Activated CD4-positive, alpha-beta memory T cell treated with anti-CD3 and anti-CD28 coated beads for 36 hours (primary cell): ENCODE measurements around the gene SMYD5. TPM values are rescaled to one million over a fixed set of nuclear protein-coding genes. Genes with fewer than 3 reads are reported as not detected.

ENCODE experiments used
- CTCF ChIA-PET: fragments of 350-600 bp; sonication (Branson Sonifier 250); formaldehyde crosslinking; loops from one replicate; lab custom pipeline; 2021; ENCODE audit warnings: antibody characterized with exemption, inconsistent platforms; lab: Charles Lee
- POLR2A ChIA-PET: fragments of 350-600 bp; sonication (Branson Sonifier 250); formaldehyde crosslinking; loops from one replicate; lab custom pipeline; 2021; ENCODE audit warnings: antibody characterized with exemption; lab: Charles Lee
- DNase-seq: peaks from one replicate; pipeline ENCODE4 v3.0.0-alpha.2; 2020
- H3K27ac Mint-ChIP-seq: one replicate; pipeline ENCODE4 v1.8.0; 2021; ENCODE audit warnings: mixed read lengths
- H3K27me3 Mint-ChIP-seq: one replicate; pipeline ENCODE4 v1.8.0; 2021; ENCODE audit warnings: mixed read lengths
- H3K36me3 Mint-ChIP-seq: one replicate; pipeline ENCODE4 v1.8.0; 2021; ENCODE audit warnings: mixed read lengths
- H3K4me1 Mint-ChIP-seq: one replicate; pipeline ENCODE4 v1.8.0; 2021; ENCODE audit warnings: low read depth, mixed read lengths
- H3K4me3 Mint-ChIP-seq: one replicate; pipeline ENCODE4 v1.8.0; 2021; ENCODE audit warnings: mild to moderate bottlenecking, mixed read lengths
- H3K9me3 Mint-ChIP-seq: one replicate; pipeline ENCODE4 v1.8.0; 2021; ENCODE audit warnings: mixed read lengths
- intact Hi-C: fragments of 100-400 bp; cut with micrococcal nuclease; formaldehyde crosslinking; loops from one replicate; pipeline ENCODE4 v1.15.1; 2023
- total RNA-seq, 2 experiments: library from RNA; stranded (reverse); gene quantifications; one replicate each; pipeline ENCODE4 v1.2.3, GENCODE V29; 2021

SMYD5 gene
- total RNA-seq, 2 experiments from 2014 or later = 40.0 to 42.0 TPM

DNA sequence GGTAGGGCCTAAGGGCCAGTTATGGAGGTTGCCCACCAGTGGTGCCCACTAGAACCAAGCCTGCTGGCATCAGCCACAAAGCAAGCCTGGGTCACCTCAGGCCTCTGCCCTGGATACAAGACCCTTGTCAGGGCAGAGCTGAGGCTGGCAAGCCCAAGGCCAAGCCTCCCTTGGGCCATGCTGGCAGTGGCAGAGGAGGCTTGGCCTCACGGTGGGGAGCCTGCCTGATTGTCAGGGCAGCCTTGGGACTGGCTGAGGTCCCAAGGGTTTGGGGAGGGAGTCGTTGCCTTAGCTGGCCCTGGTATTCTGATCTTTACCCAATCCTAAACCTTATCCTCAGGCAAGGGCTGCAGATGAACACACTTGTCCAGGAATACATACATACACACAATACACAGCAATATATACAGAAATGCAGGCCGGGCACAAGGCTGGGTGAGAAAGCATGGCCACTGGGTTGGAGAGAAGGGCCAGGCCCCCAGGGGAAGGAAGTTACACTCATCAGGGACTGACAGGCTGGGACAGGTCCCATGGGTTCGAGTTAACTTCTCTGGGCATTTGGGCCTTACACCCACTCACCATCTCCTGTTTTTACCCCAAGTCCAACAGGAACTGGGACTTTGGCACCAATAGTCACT is 41.1 kb downstream of the SMYD5 start:
- POLR2A ChIA-PET = interaction anchor here (2.2 kb wide), 1 partner anchor 10 kb away, joined by 7 read pairs; no protein-coding TSS in a partner anchor
- CTCF ChIA-PET = interaction anchor here (1.3 to 1.6 kb wide), 2 partner anchors 35 to 42 kb away, joined by 4 to 5 read pairs; partner anchors contain the start of gene SMYD5

DNA sequence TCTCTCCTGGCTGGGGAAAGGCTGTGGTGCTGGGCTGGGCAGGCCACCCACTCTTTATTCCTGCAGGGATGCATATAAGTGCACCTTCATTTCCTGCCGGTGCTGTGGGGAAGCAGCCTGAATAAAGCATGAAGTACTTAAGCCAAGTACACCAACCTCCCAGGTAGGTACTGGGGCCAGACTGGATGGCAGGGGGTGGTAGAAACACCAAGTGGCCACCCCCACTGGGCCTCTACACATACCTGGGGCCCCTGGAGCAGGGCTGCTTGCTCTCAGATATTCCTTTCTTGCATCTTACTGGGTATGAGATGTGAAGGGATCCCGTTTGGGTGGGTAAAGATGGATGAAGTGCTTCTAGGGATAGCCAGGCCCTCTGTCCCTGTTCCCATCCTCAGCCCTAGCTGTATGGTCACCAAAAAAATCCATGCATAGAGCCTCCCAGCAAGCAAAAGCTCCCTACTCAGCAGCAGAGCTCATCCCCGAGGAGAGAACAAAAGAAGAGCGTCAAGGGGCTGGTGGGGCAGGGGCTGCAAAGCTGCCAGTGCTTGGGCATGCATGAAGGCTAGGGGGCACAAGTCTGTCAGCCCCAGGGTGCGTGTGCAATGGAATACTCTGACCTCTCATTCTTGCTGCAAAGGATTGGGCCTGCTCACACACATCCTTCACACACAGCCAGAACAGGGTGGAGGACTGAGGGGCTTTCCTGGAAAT is 42.0 kb downstream of the SMYD5 start:
- no peak for DNase-seq
- H3K4me3 Mint-ChIP-seq = no peak overlapping the region
- no peaks in the 10 kb centered on the region for H3K9me3 Mint-ChIP-seq
- H3K36me3 Mint-ChIP-seq = peaks cover 7% of the 10 kb centered on the region
- H3K27me3 Mint-ChIP-seq = no peaks in the 10 kb centered on the region
- no peaks in the 10 kb centered on the region for H3K4me1 Mint-ChIP-seq
- intact Hi-C loops = no loop called here
- H3K27ac Mint-ChIP-seq = no peak overlapping the region
- POLR2A ChIA-PET = interaction anchor here (1.8 kb wide), 1 partner anchor 22 kb away, joined by 6 read pairs; the partner anchor contains the start of genes CCT7 and PRADC1
- CTCF ChIA-PET = no interaction called here

More for the DNA sequence above, 41.1 kb downstream of the SMYD5 start:
- Mint-ChIP-seq H3K36me3 (peaks cover 16% of the 10 kb centered on the region), H3K4me3 (no peak overlapping the region), H3K27me3 (no peaks in the 10 kb centered on the region), H3K27ac (peak overlapping the region; percentile 42), H3K4me1 (no peaks in the 10 kb centered on the region), H3K9me3 (no peaks in the 10 kb centered on the region)
- intact Hi-C loops = no loop called here
- no peak for DNase-seq

DNA sequence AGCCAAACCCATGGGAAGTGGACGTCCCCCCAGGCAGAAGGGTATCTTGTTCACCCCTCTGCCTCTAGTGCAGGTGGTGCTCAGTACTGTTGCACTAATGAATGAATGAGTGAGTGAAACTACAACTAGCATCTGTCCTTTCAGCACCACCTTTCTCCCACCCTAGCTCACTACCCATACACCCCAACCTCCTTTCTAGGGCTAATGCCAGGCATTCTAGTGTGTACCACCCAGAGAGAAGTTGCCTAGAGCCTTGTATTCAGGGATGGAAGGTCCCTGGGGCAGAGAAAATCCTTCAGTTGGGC is 42.5 kb downstream of the SMYD5 start:
- H3K9me3 Mint-ChIP-seq = no peaks in the 10 kb centered on the region
- DNase-seq = no peak
- peaks cover 3% of the 10 kb centered on the region for H3K36me3 Mint-ChIP-seq
- POLR2A ChIA-PET = interaction anchor here (1.8 kb wide), 1 partner anchor 23 kb away, joined by 6 read pairs; the partner anchor contains the start of genes CCT7 and PRADC1
- intact Hi-C loops = no loop called here
- no peak overlapping the region for H3K4me3 Mint-ChIP-seq
- no peaks in the 10 kb centered on the region for H3K27me3 Mint-ChIP-seq
- no peak overlapping the region for H3K27ac Mint-ChIP-seq
- CTCF ChIA-PET = interaction anchor here (1.5 to 2.0 kb wide), 2 partner anchors 34 to 79 kb away, joined by 4 to 6 read pairs; no protein-coding TSS in a partner anchor
- no peaks in the 10 kb centered on the region for H3K4me1 Mint-ChIP-seq

DNA sequence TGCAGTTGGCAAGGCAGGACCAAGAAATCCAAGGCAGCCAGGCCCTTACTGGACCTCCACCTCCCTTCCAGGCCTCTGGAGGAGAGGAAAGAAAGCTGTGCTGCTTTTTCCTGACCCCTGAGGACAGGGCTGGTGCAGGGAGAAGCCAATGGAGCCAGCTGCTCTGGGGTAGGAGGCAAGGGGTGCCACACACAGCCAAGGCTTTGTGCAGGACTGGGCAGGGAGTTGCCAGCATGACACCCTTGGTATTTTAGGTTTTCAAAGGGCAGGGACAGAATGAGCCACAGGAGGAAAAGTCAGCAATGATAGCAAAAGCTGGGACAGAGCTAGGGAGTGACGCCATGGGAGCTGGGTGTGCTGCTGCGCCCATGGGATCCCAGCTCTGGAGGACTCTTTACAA is 43.0 kb downstream of the SMYD5 start:
- Mint-ChIP-seq H3K36me3 (peaks cover under 1% of the 10 kb centered on the region), H3K27ac (no peak overlapping the region), H3K4me1 (no peaks in the 10 kb centered on the region), H3K9me3 (no peaks in the 10 kb centered on the region), H3K27me3 (no peaks in the 10 kb centered on the region), H3K4me3 (no peak overlapping the region)
- intact Hi-C loops = no loop called here
- DNase-seq = no peak
- CTCF ChIA-PET = interaction anchor here (0.9 to 2.0 kb wide), 3 partner anchors 34 to 80 kb away, joined by 3 to 6 read pairs (median 4); no protein-coding TSS in a partner anchor
- POLR2A ChIA-PET = interaction anchor here (0.6 to 1.8 kb wide), 3 partner anchors 12 to 163 kb away, joined by 3 to 6 read pairs (median 3); partner anchors contain the start of genes CCT7 and PRADC1

DNA sequence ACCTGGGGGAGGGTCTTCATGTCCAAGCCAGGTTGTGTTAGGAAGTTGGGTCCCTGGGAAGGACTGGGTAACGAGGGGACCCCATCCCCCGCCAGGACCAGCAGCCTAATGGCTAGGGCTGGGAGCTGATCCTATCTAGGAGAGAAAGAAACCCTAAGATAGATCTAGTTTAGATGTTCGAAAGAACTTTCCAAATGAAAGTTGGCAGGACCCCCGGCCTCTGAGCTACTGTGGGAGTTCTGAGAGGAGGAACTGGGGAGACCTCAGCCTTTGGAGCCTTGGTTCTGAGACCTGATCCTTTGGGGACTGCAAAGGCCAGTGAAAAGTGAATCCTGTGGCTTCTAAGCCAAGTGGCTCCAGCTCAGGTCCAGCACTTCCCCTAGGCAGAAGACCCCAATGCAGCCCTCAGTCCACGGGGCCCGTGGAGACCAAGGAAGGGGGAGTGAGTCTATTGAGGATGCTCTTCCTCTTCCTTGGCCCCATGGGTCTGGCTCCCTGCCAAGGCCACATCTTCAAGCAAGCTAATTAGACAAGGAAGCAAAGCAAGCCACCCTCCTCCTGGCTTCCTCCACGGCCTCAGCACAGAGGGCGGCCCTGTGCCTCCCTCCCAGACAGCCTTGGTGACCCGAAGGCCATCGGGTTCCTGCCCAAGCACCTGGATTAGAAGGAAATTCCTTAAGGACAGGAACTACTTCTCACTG is 43.5 kb downstream of the SMYD5 start:
- Mint-ChIP-seq H3K27ac (no peak overlapping the region), H3K4me1 (no peaks in the 10 kb centered on the region), H3K27me3 (no peaks in the 10 kb centered on the region), H3K9me3 (no peaks in the 10 kb centered on the region), H3K4me3 (no peak overlapping the region), H3K36me3 (no peaks in the 10 kb centered on the region)
- CTCF ChIA-PET = interaction anchor here (0.9 to 2.0 kb wide), 3 partner anchors 33 to 80 kb away, joined by 3 to 6 read pairs (median 4); no protein-coding TSS in a partner anchor
- intact Hi-C loops = no loop called here
- POLR2A ChIA-PET = interaction anchor here (0.6 to 1.8 kb wide), 3 partner anchors 11 to 163 kb away, joined by 3 to 6 read pairs (median 3); partner anchors contain the start of genes CCT7 and PRADC1
- DNase-seq = peak; percentile 18

DNA sequence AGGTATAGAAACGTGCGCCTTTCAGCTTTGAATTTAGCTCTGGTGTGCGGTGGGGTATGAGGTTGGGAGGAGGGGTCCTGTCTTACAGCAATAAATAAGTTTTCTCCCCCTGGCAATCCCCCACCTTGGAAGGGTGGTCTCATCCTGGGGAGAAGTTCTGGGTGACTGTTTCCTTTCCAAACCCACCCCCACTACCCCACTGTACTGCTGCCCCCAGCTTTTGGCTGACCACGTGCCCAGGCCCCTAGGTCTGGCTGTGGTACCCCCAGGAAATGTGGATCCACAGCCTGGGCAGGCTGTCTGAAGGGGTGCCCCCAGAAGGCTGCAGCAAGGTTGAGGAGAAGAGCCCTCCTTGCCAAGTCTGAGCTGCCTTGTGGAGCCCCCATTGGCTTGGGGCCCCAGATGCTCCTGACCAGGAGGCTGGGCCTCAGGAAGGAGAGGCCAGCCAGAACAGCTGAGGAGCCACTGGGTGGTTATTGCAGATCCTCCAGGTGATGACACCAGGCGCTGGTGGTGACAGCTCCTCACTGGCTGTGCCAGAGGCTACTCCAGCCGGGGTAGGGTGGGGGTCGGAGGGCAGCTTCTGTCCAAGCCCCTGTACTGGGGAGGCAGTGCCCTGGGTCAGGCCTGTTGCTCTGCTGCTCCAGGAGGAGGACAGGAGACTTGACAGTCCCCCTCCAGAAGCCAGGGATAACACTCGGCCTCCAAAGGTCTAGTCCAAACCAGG is 44.3 kb downstream of the SMYD5 start:
- ChIA-PET CTCF (interaction anchor here (2.0 kb wide), 1 partner anchor 32 kb away, joined by 6 read pairs; no protein-coding TSS in a partner anchor), POLR2A (interaction anchor here (0.6 to 1.8 kb wide), 2 partner anchors 25 to 32 kb away, joined by 3 to 6 read pairs; partner anchors contain the start of genes CCT7 and PRADC1)
- Mint-ChIP-seq H3K27me3 (no peaks in the 10 kb centered on the region), H3K36me3 (no peaks in the 10 kb centered on the region), H3K4me3 (no peak overlapping the region), H3K4me1 (no peaks in the 10 kb centered on the region), H3K9me3 (no peaks in the 10 kb centered on the region), H3K27ac (no peak overlapping the region)
- intact Hi-C loops = no loop called here
- DNase-seq = no peak

DNA sequence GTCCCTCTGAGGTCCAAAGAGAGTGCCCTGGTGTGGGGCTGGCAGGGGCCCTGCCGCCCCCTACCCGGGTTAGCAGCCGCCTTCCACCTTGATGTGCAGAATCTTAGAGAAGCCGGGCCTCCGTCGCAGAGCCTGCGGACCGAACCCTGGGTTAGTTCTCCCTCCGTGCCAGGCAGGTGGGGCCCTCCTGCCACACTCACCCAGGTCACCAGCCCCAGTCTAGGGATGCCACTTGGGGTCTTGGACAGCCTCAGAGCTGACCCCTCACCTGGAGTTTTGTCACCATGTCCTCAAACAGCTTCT is 44.8 kb downstream of the SMYD5 start:
- intact Hi-C loops = no loop called here
- no peak overlapping the region for H3K27ac Mint-ChIP-seq
- no peaks in the 10 kb centered on the region for H3K4me1 Mint-ChIP-seq
- H3K4me3 Mint-ChIP-seq = no peak overlapping the region
- CTCF ChIA-PET = no interaction called here
- no peak for DNase-seq
- POLR2A ChIA-PET = interaction anchor here (0.6 kb wide), 1 partner anchor 32 kb away, joined by 3 read pairs; no protein-coding TSS in a partner anchor
- no peaks in the 10 kb centered on the region for H3K27me3 Mint-ChIP-seq
- H3K36me3 Mint-ChIP-seq = no peaks in the 10 kb centered on the region
- H3K9me3 Mint-ChIP-seq = no peaks in the 10 kb centered on the region

DNA sequence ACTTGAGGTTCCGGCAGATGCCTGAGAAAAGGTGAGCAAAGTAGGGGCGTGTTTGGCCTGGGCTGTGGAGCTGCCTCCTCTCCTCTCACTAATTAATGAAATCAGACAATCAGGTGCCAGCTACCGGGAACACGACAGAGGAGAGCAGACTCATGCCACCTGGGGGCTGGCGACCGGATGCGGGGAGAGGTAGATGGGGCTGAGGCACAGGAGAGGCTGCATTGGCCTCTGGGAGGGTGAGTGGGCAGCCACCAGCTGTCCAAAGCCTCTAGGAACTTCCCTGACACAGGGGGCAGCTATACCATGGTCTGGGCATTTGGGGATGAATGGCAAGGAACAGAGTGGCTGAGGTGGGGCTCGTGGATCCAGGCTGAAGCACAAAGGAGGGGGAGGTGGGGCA is 45.2 kb downstream of the SMYD5 start:
- Mint-ChIP-seq H3K9me3 (no peaks in the 10 kb centered on the region), H3K27me3 (no peaks in the 10 kb centered on the region), H3K4me3 (no peak overlapping the region), H3K27ac (no peak overlapping the region), H3K36me3 (peaks cover 3% of the 10 kb centered on the region), H3K4me1 (no peaks in the 10 kb centered on the region)
- intact Hi-C loops = no loop called here
- DNase-seq = no peak
- ChIA-PET CTCF (no interaction called here), POLR2A (interaction anchor here (0.6 kb wide), 1 partner anchor 32 kb away, joined by 3 read pairs; no protein-coding TSS in a partner anchor)

DNA sequence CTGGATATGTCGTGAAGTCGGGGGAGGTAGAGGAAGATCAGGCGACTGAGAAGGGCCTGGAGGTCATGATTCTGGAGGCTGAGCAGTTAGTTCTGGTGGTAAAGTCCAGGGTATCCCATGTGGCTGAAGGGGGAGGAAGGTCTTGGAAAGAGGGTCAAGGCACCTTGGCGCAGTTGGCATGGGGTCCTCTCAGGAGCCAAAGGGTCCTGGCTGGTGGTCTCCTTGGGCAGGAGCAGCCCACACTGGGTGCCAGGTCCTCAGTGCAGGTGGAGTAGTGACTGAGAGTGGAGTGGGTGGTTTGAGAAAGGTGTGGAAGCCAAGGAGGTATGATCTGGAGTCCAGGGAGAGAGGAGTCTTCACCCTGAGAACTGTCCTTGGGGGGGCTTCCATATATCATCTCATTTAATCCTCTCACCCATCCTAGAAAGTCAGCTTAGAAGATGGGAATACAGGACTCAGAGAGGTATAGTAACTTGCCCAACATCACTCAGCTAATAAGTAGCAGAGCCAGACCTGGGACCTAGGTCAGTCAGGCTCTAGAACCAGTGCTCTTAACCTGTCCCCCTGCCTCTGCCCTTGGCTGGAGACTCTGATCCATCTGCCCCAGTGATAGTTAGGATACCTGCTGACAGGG is 45.8 kb downstream of the SMYD5 start:
- Mint-ChIP-seq H3K4me3 (no peak overlapping the region), H3K4me1 (no peaks in the 10 kb centered on the region), H3K27me3 (no peaks in the 10 kb centered on the region), H3K9me3 (no peaks in the 10 kb centered on the region), H3K36me3 (peaks cover 3% of the 10 kb centered on the region), H3K27ac (no peak overlapping the region)
- POLR2A ChIA-PET = no interaction called here
- CTCF ChIA-PET = no interaction called here
- intact Hi-C loops = no loop called here
- no peak for DNase-seq

DNA sequence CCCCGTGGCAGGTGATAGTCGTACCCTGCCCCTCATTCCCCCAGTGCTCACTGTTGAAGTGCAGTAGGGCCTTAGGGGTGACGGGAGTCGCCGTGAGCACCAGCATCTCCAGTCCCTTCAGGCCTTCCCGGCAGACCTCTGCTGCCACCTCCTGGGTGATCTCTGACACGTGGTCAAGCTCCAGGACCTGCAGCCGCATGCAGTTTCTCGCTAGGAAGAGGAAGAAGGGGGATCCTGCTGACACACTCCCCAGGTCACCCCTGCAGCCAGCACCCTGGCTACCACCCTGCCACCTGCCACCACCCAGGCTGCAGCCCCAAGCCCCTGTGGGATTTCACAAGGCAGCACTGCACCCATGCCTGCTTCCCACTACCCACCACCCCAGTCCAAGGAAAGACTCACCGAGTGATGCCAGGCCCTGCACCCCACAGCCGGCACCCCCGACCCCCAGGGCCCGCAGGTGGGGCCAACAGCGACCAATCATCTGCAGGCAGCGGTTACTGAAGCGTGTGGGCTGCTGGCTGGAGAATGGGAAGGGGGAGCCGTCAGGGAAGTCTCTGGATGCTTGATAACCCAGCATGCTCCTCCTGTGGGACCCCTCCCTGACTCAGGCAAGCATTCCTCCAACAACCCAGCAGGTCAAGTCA is 46.4 kb downstream of the SMYD5 start:
- Mint-ChIP-seq H3K27ac (no peak overlapping the region), H3K4me1 (no peaks in the 10 kb centered on the region), H3K9me3 (no peaks in the 10 kb centered on the region), H3K36me3 (peaks cover 3% of the 10 kb centered on the region), H3K4me3 (no peak overlapping the region), H3K27me3 (no peaks in the 10 kb centered on the region)
- ChIA-PET CTCF (no interaction called here), POLR2A (no interaction called here)
- peak; percentile 17 for DNase-seq
- intact Hi-C loops = no loop called here
